Activated B cell treated with CpG ODN at 0.5 μM for 24 hours (primary cell): ENCODE measurements around the gene ARHGEF12. TPM values are rescaled to one million over a fixed set of nuclear protein-coding genes. Genes with fewer than 3 reads are reported as not detected.

ENCODE experiments used
- ATAC-seq: fragments of 200-7000 bp; cut with Tn5 transposase; one replicate; pipeline ENCODE4 v1.10.0; 2021; ENCODE audit warnings: low read depth, mild to moderate bottlenecking, moderate library complexity
- CTCF ChIA-PET: fragments of 350-600 bp; sonication (Branson Sonifier 250); formaldehyde crosslinking; loops from one replicate; lab custom pipeline; 2021; ENCODE audit warnings: antibody characterized with exemption; lab: Charles Lee
- POLR2A ChIA-PET: fragments of 350-600 bp; sonication (Branson Sonifier 250); formaldehyde crosslinking; loops from one replicate; lab custom pipeline; 2021; ENCODE audit warnings: antibody characterized with exemption; lab: Charles Lee
- DNase-seq: peaks from one replicate; pipeline ENCODE4 v3.0.0; 2022
- H3K27ac Mint-ChIP-seq: one replicate; pipeline ENCODE4 v1.8.0; 2020; ENCODE audit warnings: mixed read lengths
- H3K27me3 Mint-ChIP-seq: one replicate; pipeline ENCODE4 v1.8.0; 2021; ENCODE audit warnings: mixed read lengths
- H3K36me3 Mint-ChIP-seq: one replicate; pipeline ENCODE4 v1.8.0; 2021; ENCODE audit warnings: low read depth, mixed read lengths
- H3K4me1 Mint-ChIP-seq: one replicate; pipeline ENCODE4 v1.8.0; 2021; ENCODE audit warnings: mixed read lengths
- H3K4me3 Mint-ChIP-seq: one replicate; pipeline ENCODE4 v1.8.0; 2020; ENCODE audit warnings: mild to moderate bottlenecking, mixed read lengths
- H3K9me3 Mint-ChIP-seq: one replicate; pipeline ENCODE4 v1.8.0; 2020; ENCODE audit warnings: mixed read lengths
- intact Hi-C: fragments of 100-400 bp; cut with micrococcal nuclease; formaldehyde crosslinking; loops from one replicate; pipeline ENCODE4 v1.15.1; 2024
- total RNA-seq: library from RNA; stranded (reverse); gene quantifications from 2 replicates; pipeline ENCODE4 v1.2.3, GENCODE V29; 2022
- TF ChIP-seq, protein P1 (sequence below): fragments of 200-600 bp; IDR thresholded peaks from one replicate; pipeline ENCODE4 v1.8.0; 2022; ENCODE audit warnings: antibody characterized with exemption, mild to moderate bottlenecking

ARHGEF12 gene
- total RNA-seq, 1 donor from 2014 or later = 25.8 TPM

GRCh38 chr11:120471131-120471530 lies 134.9 kb downstream of the ARHGEF12 start:
- TF ChIP-seq, protein P1, sequence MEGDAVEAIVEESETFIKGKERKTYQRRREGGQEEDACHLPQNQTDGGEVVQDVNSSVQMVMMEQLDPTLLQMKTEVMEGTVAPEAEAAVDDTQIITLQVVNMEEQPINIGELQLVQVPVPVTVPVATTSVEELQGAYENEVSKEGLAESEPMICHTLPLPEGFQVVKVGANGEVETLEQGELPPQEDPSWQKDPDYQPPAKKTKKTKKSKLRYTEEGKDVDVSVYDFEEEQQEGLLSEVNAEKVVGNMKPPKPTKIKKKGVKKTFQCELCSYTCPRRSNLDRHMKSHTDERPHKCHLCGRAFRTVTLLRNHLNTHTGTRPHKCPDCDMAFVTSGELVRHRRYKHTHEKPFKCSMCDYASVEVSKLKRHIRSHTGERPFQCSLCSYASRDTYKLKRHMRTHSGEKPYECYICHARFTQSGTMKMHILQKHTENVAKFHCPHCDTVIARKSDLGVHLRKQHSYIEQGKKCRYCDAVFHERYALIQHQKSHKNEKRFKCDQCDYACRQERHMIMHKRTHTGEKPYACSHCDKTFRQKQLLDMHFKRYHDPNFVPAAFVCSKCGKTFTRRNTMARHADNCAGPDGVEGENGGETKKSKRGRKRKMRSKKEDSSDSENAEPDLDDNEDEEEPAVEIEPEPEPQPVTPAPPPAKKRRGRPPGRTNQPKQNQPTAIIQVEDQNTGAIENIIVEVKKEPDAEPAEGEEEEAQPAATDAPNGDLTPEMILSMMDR = no peak
- DNase-seq (no peak), ATAC-seq (no peak)
- peaks cover 55% of the 10 kb centered on the region for H3K36me3 Mint-ChIP-seq
- no peaks in the 10 kb centered on the region for H3K27me3 Mint-ChIP-seq
- H3K4me3 Mint-ChIP-seq = no peak overlapping the region
- ChIA-PET CTCF (no interaction called here), POLR2A (no interaction called here)
- no peak overlapping the region for H3K27ac Mint-ChIP-seq
- intact Hi-C loops = no loop called here
- no peaks in the 10 kb centered on the region for H3K9me3 Mint-ChIP-seq
- H3K4me1 Mint-ChIP-seq = no peaks in the 10 kb centered on the region

- ChIA-PET CTCF (no interaction called here), POLR2A (no interaction called here)
- H3K9me3 Mint-ChIP-seq = no peaks in the 10 kb centered on the region
- no peak overlapping the region for H3K4me3 Mint-ChIP-seq
- TF ChIP-seq, protein P1 = no peak
- H3K27ac Mint-ChIP-seq = no peak overlapping the region
- H3K36me3 Mint-ChIP-seq = peaks cover 54% of the 10 kb centered on the region
- no peaks in the 10 kb centered on the region for H3K27me3 Mint-ChIP-seq
- no peak for DNase-seq
- intact Hi-C loops = no loop called here
- no peak for ATAC-seq
- H3K4me1 Mint-ChIP-seq = no peaks in the 10 kb centered on the region
Observed at GRCh38 chr11:120471994-120472393, 135.8 kb downstream of the ARHGEF12 start.

GRCh38 chr11:120473503-120473902 lies 137.3 kb downstream of the ARHGEF12 start:
- no peaks in the 10 kb centered on the region for H3K27me3 Mint-ChIP-seq
- POLR2A ChIA-PET = no interaction called here
- H3K36me3 Mint-ChIP-seq = peaks cover 55% of the 10 kb centered on the region

DNA sequence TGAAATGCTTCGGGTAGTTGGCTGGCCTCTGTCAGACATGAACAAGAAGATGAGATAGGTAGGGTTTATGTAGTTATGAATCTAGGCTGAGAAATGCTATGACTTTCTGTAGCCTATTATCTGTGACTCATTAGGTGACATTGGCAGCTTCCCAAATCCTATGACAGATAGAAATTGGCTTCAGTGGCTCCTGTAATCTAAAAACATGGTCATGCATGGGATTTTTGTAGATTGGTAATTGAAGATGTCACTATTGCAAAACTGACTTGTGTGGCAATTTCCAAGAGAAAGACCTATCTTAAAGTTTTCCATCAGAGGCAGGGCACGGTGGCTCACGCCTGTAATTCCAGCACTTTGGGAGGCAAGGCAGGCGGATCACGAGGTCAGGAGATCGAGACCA lies 145.9 kb downstream of the ARHGEF12 start:
- H3K36me3 Mint-ChIP-seq = peaks cover 55% of the 10 kb centered on the region
- H3K27ac Mint-ChIP-seq = no peak overlapping the region
- H3K4me3 Mint-ChIP-seq = no peak overlapping the region
- no peaks in the 10 kb centered on the region for H3K9me3 Mint-ChIP-seq
- intact Hi-C loops = no loop called here
- no peaks in the 10 kb centered on the region for H3K4me1 Mint-ChIP-seq
- H3K27me3 Mint-ChIP-seq = no peaks in the 10 kb centered on the region
- no peak for ATAC-seq
- CTCF ChIA-PET = no interaction called here
- TF ChIP-seq, protein P1 = no peak
- no peak for DNase-seq
- POLR2A ChIA-PET = interaction anchor here (0.6 kb wide), 1 partner anchor 838 kb away, joined by 3 read pairs; no protein-coding TSS in a partner anchor

More at GRCh38 chr11:120473503-120473902, 137.3 kb downstream of the ARHGEF12 start:
- CTCF ChIA-PET = no interaction called here
- TF ChIP-seq, protein P1 = no peak
- intact Hi-C loops = no loop called here
- H3K4me3 Mint-ChIP-seq = no peak overlapping the region
- no peaks in the 10 kb centered on the region for H3K4me1 Mint-ChIP-seq
- ATAC-seq (no peak), DNase-seq (no peak)
- no peak overlapping the region for H3K27ac Mint-ChIP-seq
- H3K9me3 Mint-ChIP-seq = no peaks in the 10 kb centered on the region

GRCh38 chr11:120484722-120485121 lies 148.5 kb downstream of the ARHGEF12 start:
- intact Hi-C loops = no loop called here
- CTCF ChIA-PET = no interaction called here

More at GRCh38 chr11:120484722-120485121, 148.5 kb downstream of the ARHGEF12 start:
- Mint-ChIP-seq H3K27ac (no peak overlapping the region), H3K9me3 (no peaks in the 10 kb centered on the region), H3K36me3 (peaks cover 39% of the 10 kb centered on the region), H3K4me3 (no peak overlapping the region), H3K4me1 (no peaks in the 10 kb centered on the region), H3K27me3 (no peaks in the 10 kb centered on the region)
- no peak for DNase-seq
- TF ChIP-seq, protein P1 = no peak
- POLR2A ChIA-PET = no interaction called here
- ATAC-seq = no peak
